NCI-H69 (cell line): ENCODE results near the gene ZNF735.
"Not testable (repeated sequence)": the region's sequence is repeated elsewhere in the genome, so short reads cannot be mapped to it uniquely, and the experiment has no call there.

ENCODE experiments used
- DNase-seq: peaks from one replicate; lab custom pipeline; 2025; lab: John Stamatoyannopoulos, UW

The ZNF735 gene

GRCh38 chr7:64206903-64207302 is at the start of gene ZNF735:
Gene ZNF735 (plus strand): TSS chr7:64207203. CDS start chr7:64207203, 0 bp downstream.
- no peak for DNase-seq

GRCh38 chr7:64170974-64171373 is 36.0 kb upstream of the ZNF735 start:
- DNase-seq = not testable (repeated sequence)

GRCh38 chr7:64174328-64174727 is 32.7 kb upstream of the ZNF735 start:
- no peak for DNase-seq

GRCh38 chr7:64174941-64175340 is 32.1 kb upstream of the ZNF735 start:
- no peak for DNase-seq

- DNase-seq = peak; percentile 2
Observed at GRCh38 chr7:64180989-64181388, 26.0 kb upstream of the ZNF735 start.

GRCh38 chr7:64181586-64181985 is 25.4 kb upstream of the ZNF735 start:
- DNase-seq = no peak

GRCh38 chr7:64182036-64182790 is 24.8 kb upstream of the ZNF735 start:
- DNase-seq = no peak

- no peak for DNase-seq
Observed at GRCh38 chr7:64183126-64183742, 23.8 kb upstream of the ZNF735 start.

- no peak for DNase-seq
Observed at GRCh38 chr7:64183827-64184372, 23.1 kb upstream of the ZNF735 start.

GRCh38 chr7:64184376-64184775 is 22.6 kb upstream of the ZNF735 start:
- no peak for DNase-seq

GRCh38 chr7:64187408-64187807 is 19.6 kb upstream of the ZNF735 start:
- no peak for DNase-seq

- DNase-seq = no peak
Observed at GRCh38 chr7:64192148-64192704, 14.8 kb upstream of the ZNF735 start.

- DNase-seq = no peak
Observed at GRCh38 chr7:64192775-64193174, 14.2 kb upstream of the ZNF735 start.

- DNase-seq = not testable (repeated sequence)
Observed at GRCh38 chr7:64219710-64220298, 12.8 kb downstream of the ZNF735 start.

- no peak for DNase-seq
Observed at GRCh38 chr7:64223366-64223765, 16.4 kb downstream of the ZNF735 start.

- DNase-seq = not testable (repeated sequence)
Observed at GRCh38 chr7:64228174-64228573, 21.2 kb downstream of the ZNF735 start, which contains the start of gene ZNF679. Gene ZNF679 (plus strand): TSS chr7:64228474. CDS start chr7:64249118, 20,644 bp downstream.

GRCh38 chr7:64266341-64266919 is 59.4 kb downstream of the ZNF735 start:
- DNase-seq = no peak
